ENCODE results near the gene TPD52L1. TPM values are rescaled to one million over a fixed set of nuclear protein-coding genes. Genes with fewer than 3 reads are reported as not detected.

TPD52L1 gene
- total RNA-seq, 1 experiment from 2014 or later, result 12.4 TPM

DNA sequence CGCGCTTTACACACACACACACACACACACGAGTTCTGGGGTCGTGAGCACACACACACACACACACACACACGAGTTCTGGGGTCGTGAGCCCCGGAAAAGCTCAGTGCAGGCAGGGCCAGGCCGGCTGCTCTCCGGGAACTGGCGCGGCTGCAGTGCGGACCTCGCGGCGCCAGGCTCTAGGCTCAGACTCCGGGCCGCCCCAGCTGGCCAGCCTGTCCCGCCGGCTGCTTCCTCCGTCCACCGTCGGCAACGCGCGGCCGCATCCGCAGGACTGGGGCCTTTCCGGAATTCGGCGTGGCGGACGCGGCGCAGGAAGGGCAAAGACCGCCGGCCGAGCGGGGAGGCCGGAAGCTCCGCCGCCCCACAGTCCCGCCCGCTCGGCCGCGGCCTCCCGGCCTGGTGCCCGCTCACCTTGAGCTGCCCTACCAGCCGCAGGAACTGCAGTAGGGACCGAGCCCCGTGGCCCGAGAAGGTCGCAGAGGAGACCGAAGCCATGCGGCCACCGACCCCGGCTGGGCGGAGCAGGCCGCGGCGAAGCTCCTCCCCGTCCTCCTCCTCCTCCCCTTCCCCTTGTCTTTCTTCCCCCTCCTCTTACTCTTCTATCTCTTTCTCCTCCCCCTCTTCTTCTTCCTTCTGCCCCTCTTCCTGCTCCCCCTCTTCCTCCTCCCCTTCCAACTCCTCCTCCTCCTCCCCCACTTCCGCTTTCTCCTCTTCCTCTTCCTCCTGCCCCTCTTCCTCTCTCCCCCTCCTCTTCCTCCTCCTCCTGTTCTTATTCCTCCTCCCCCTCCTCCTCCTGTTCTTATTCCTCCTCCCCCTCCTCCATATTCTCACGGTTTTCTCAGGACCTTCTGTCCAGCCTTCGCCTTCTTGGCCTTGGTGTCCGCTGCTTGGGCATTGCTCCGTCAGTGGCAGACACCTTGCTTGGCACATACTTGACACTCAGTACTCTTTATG, 148.1 kb downstream of the TPD52L1 start, which contains the start of gene HDDC2 (continued):
- TF ChIP-seq, protein P1, sequence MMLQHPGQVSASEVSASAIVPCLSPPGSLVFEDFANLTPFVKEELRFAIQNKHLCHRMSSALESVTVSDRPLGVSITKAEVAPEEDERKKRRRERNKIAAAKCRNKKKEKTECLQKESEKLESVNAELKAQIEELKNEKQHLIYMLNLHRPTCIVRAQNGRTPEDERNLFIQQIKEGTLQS (CRISPR knock-in tag; conservative IDR thresholded peaks at IDR 0.05), result no peak
- no peak for TF ChIP-seq ZNF416 (CRISPR knock-in tag; IDR thresholded peaks at IDR 0.05)

DNA sequence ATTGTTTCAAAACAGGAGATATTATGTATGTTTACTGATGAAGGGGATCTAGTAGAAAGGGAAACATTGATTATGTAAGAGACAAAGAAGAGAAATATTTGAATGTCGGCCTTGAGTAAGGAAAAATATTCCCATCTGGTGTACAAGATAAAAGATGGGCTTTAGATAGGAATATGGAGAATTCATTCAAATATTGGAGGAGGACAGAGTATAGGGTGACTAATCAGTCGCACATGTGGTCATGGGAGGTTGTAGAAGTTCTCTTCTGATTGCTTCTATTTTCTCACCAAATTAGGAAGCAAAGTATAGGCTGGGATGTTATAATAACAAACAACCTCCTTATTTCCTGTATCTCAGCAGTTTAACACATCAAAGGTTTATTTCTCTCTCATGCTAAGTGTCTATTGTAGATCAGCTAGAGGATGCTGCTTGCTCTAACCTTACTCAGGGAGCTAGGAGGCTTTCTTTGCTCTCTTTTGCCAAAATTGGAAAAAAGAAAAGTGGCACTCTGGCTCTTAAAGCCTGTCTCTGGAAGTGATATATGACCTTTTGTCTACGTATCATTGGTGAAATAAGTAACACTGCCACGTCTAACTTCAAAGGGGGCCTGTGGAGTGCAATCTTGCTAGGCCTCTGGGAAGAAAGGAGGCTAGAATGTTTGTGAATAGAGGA, 149.4 kb downstream of the TPD52L1 start:
- POLR2A ChIA-PET, result no interaction called here
- Mint-ChIP-seq H3K36me3 (peaks cover 25% of the 10 kb centered on the region), H3K4me3 (peak overlapping the region; percentile 59), H3K9me3 (peaks cover 18% of the 10 kb centered on the region), H3K27me3 (ENCODE audit: low read depth) (peaks cover 6% of the 10 kb centered on the region), H3K27ac (no peak overlapping the region), H3K4me1 (peaks cover 16% of the 10 kb centered on the region)
- DNase-seq (ENCODE audit: low spot score) (no peak), ATAC-seq (no peak)
- TF ChIP-seq, protein P2, sequence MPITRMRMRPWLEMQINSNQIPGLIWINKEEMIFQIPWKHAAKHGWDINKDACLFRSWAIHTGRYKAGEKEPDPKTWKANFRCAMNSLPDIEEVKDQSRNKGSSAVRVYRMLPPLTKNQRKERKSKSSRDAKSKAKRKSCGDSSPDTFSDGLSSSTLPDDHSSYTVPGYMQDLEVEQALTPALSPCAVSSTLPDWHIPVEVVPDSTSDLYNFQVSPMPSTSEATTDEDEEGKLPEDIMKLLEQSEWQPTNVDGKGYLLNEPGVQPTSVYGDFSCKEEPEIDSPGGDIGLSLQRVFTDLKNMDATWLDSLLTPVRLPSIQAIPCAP (CRISPR knock-in tag; IDR thresholded peaks at IDR 0.05), result no peak
- TF ChIP-seq ATF1 (CRISPR knock-in tag; IDR thresholded peaks at IDR 0.05) (no peak), SOX15 (CRISPR knock-in tag; IDR thresholded peaks at IDR 0.05) (no peak), ZBTB21 (CRISPR knock-in tag; IDR thresholded peaks at IDR 0.05; ENCODE audit: borderline replicate concordance) (no peak), NR2C2 (CRISPR knock-in tag; IDR thresholded peaks at IDR 0.05) (no peak), RELA (CRISPR knock-in tag; IDR thresholded peaks at IDR 0.05; ENCODE audit: borderline replicate concordance) (no peak)
- TF ChIP-seq, protein P3, sequence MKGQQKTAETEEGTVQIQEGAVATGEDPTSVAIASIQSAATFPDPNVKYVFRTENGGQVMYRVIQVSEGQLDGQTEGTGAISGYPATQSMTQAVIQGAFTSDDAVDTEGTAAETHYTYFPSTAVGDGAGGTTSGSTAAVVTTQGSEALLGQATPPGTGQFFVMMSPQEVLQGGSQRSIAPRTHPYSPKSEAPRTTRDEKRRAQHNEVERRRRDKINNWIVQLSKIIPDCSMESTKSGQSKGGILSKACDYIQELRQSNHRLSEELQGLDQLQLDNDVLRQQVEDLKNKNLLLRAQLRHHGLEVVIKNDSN (CRISPR knock-in tag; IDR thresholded peaks at IDR 0.05), result no peak
- TF ChIP-seq, protein P4, sequence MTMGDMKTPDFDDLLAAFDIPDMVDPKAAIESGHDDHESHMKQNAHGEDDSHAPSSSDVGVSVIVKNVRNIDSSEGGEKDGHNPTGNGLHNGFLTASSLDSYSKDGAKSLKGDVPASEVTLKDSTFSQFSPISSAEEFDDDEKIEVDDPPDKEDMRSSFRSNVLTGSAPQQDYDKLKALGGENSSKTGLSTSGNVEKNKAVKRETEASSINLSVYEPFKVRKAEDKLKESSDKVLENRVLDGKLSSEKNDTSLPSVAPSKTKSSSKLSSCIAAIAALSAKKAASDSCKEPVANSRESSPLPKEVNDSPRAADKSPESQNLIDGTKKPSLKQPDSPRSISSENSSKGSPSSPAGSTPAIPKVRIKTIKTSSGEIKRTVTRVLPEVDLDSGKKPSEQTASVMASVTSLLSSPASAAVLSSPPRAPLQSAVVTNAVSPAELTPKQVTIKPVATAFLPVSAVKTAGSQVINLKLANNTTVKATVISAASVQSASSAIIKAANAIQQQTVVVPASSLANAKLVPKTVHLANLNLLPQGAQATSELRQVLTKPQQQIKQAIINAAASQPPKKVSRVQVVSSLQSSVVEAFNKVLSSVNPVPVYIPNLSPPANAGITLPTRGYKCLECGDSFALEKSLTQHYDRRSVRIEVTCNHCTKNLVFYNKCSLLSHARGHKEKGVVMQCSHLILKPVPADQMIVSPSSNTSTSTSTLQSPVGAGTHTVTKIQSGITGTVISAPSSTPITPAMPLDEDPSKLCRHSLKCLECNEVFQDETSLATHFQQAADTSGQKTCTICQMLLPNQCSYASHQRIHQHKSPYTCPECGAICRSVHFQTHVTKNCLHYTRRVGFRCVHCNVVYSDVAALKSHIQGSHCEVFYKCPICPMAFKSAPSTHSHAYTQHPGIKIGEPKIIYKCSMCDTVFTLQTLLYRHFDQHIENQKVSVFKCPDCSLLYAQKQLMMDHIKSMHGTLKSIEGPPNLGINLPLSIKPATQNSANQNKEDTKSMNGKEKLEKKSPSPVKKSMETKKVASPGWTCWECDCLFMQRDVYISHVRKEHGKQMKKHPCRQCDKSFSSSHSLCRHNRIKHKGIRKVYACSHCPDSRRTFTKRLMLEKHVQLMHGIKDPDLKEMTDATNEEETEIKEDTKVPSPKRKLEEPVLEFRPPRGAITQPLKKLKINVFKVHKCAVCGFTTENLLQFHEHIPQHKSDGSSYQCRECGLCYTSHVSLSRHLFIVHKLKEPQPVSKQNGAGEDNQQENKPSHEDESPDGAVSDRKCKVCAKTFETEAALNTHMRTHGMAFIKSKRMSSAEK (CRISPR knock-in tag; IDR thresholded peaks at IDR 0.05; ENCODE audit: borderline replicate concordance), result no peak
- CTCF ChIA-PET, result interaction anchor here (1.4 kb wide), 1 partner anchor 11 kb away, joined by 5 read pairs; no protein-coding TSS in a partner anchor

DNA sequence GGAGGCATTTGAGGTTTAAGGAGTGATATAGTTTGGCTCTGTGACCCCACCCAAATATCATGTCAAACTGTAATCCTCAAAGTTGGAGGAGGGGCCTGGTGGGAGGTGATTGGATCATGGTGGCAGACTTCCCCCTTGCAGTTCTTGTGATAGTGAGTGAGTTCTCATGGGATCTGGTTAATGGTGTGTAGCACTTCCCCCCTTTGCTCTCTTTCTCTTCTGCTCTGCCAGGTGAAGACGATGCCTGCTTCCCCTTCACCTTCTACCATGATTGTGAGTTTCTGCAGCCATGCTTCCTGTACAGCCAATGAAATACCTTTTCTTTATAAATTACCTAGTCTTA, 149.9 kb downstream of the TPD52L1 start:
- ChIA-PET CTCF (no interaction called here), POLR2A (no interaction called here)
- Mint-ChIP-seq H3K36me3 (peaks cover 21% of the 10 kb centered on the region), H3K9me3 (peaks cover 18% of the 10 kb centered on the region), H3K27me3 (ENCODE audit: low read depth) (peaks cover 6% of the 10 kb centered on the region), H3K27ac (no peak overlapping the region), H3K4me1 (peaks cover 16% of the 10 kb centered on the region), H3K4me3 (peak overlapping the region; percentile 10; the same call in 1 of the 2 replicates)
- no peak for DNase-seq (ENCODE audit: low spot score)
- ATAC-seq, result no peak
- no peak for TF ChIP-seq GABPB1 (CRISPR knock-in tag; IDR thresholded peaks at IDR 0.05)
- no peak for TF ChIP-seq ZNF138 (CRISPR knock-in tag; conservative IDR thresholded peaks at IDR 0.05)
- TF ChIP-seq GRHL2 (CRISPR knock-in tag; IDR thresholded peaks at IDR 0.05; ENCODE audit: insufficient replicate concordance, severe bottlenecking), result no peak
- TF ChIP-seq, protein P5, sequence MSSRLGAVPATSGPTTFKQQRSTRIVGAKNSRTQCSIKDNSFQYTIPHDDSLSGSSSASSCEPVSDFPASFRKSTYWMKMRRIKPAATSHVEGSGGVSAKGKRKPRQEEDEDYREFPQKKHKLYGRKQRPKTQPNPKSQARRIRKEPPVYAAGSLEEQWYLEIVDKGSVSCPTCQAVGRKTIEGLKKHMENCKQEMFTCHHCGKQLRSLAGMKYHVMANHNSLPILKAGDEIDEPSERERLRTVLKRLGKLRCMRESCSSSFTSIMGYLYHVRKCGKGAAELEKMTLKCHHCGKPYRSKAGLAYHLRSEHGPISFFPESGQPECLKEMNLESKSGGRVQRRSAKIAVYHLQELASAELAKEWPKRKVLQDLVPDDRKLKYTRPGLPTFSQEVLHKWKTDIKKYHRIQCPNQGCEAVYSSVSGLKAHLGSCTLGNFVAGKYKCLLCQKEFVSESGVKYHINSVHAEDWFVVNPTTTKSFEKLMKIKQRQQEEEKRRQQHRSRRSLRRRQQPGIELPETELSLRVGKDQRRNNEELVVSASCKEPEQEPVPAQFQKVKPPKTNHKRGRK (CRISPR knock-in tag; IDR thresholded peaks at IDR 0.05; ENCODE audit: borderline replicate concordance), result no peak
- TF ChIP-seq, protein P6, sequence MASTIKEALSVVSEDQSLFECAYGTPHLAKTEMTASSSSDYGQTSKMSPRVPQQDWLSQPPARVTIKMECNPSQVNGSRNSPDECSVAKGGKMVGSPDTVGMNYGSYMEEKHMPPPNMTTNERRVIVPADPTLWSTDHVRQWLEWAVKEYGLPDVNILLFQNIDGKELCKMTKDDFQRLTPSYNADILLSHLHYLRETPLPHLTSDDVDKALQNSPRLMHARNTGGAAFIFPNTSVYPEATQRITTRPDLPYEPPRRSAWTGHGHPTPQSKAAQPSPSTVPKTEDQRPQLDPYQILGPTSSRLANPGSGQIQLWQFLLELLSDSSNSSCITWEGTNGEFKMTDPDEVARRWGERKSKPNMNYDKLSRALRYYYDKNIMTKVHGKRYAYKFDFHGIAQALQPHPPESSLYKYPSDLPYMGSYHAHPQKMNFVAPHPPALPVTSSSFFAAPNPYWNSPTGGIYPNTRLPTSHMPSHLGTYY (CRISPR knock-in tag; IDR thresholded peaks at IDR 0.05), result no peak
- TF ChIP-seq, protein P1 (CRISPR knock-in tag; conservative IDR thresholded peaks at IDR 0.05), result no peak
- no peak for TF ChIP-seq HMGA2 (CRISPR knock-in tag; IDR thresholded peaks at IDR 0.05)
- no peak for TF ChIP-seq ZNF671 (CRISPR knock-in tag; IDR thresholded peaks at IDR 0.05)
- no peak for TF ChIP-seq RELA (CRISPR knock-in tag; IDR thresholded peaks at IDR 0.05; ENCODE audit: borderline replicate concordance)
- TF ChIP-seq OVOL2 (CRISPR knock-in tag; IDR thresholded peaks at IDR 0.05; ENCODE audit: borderline replicate concordance), result no peak

Data from WTC11 (cell line).